ENCODE data around the gene IQCH. TPM values are rescaled to one million over a fixed set of nuclear protein-coding genes. Genes with fewer than 3 reads are reported as not detected.

The IQCH gene
- polyA plus RNA-seq, 1 donor (not counting 4 experiments of a cell fraction or from before 2014, with no cell fraction given): 2.6 TPM

DNA sequence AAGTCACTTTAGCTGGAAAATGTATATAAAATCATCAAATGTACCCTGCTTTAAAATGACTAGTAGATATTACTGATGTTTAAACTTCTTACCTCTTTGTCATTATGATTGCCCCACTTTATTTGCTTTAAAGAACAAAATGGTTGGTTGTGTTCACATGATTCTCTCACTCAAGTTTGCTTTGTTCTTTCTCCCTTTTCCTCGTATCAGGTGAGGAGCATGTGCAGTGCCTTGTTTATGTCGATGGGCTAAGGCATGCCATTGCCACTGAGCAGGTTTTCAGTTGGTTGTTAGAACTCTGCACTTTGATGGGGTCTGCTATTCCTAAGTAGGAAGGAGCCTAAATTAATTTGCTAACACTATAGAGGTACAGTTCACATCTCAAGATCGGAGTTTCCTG, 293.2 kb downstream of the IQCH start:
- FAIRE-seq (no peak), DNase-seq (ENCODE audit: low read depth, low spot score) (no peak)
- H3K9ac ChIP-seq (ENCODE audit: control insufficient read depth, extremely low read depth, insufficient read depth, low read length): no peak overlapping the region
- H2AFZ ChIP-seq (ENCODE audit: control insufficient read depth, low read length): no peak overlapping the region
- peaks cover 5% of the 10 kb centered on the region for H3K79me2 ChIP-seq (ENCODE audit: control insufficient read depth, insufficient read depth, low read length)
- peaks cover 8% of the 10 kb centered on the region for H3K4me1 ChIP-seq (ENCODE audit: control insufficient read depth, extremely low read depth, insufficient read depth, low read length)
- peaks cover 2% of the 10 kb centered on the region for H3K9me1 ChIP-seq (ENCODE audit: control insufficient read depth, extremely low read depth, insufficient read depth, low read length)
- no peak overlapping the region for H3K4me3 ChIP-seq (ENCODE audit: control insufficient read depth in 2 of 3, extremely low read depth in 1 of 3, insufficient read depth in 2 of 3, low read depth in 1 of 3, low read length in 3 of 3)
- H3K27ac ChIP-seq (ENCODE audit: control insufficient read depth, insufficient read depth, low read length): no peak overlapping the region
- no peak for TF ChIP-seq EZH2 (IDR thresholded peaks at IDR 0.05; ENCODE audit: low read length)
- H3K27me3 ChIP-seq (ENCODE audit: control insufficient read depth, extremely low read depth, insufficient read depth, low read length): no peaks in the 10 kb centered on the region
- dilution Hi-C loops (cut with MboI; ENCODE audit: extremely low pct_ligation_motif_present, low sequenced_read_pairs): no loop called here
- H3K36me3 ChIP-seq (ENCODE audit: control insufficient read depth in 2 of 2, extremely low read depth in 1 of 2, insufficient read depth in 2 of 2, low read length in 2 of 2): peaks cover 2 to 7% of the 10 kb centered on the region in 2 experiments
- no peaks in the 10 kb centered on the region for H4K20me1 ChIP-seq (ENCODE audit: control insufficient read depth, extremely low read depth, insufficient read depth, low read length)
- H3K9me3 ChIP-seq (ENCODE audit: control insufficient read depth, low read depth, low read length): no peaks in the 10 kb centered on the region
- H3K4me2 ChIP-seq (ENCODE audit: control insufficient read depth, extremely low read depth, insufficient read depth, low read depth, low read length): no peak overlapping the region

DNA sequence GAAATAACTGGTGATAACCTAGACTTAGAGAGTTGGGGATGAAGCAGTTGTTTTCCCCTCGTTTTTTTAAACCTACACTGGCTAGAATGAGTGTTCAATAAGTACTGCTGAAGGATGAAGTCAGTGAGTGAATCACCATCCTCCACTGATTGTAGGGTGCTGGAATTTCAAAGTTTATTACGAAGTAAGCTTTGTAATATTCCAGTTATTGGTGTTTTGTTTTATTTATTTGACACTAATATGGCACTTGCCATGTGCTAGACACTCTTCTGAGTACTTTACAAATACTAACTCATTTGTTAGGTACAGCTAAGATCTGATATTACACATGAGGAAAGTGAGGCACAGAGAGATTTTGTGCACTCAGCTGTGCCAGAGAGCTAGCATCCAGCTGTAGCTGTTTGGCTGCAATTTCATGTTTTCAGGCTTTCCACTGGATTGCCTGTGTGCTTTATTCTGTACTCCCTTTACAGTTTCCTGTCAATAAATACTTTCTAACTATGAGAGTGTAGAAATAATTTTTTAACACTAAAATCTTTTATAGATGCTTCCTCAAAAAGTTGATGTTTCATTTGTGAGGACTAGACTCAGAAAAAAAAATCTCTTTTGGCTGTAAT, 293.8 kb downstream of the IQCH start:
- Histone ChIP-seq H3K4me1 (ENCODE audit: control insufficient read depth, extremely low read depth, insufficient read depth, low read length) (peaks cover 6% of the 10 kb centered on the region), H2AFZ (ENCODE audit: control insufficient read depth, low read length) (no peak overlapping the region), H3K27ac (ENCODE audit: control insufficient read depth, insufficient read depth, low read length) (no peak overlapping the region), H3K27me3 (ENCODE audit: control insufficient read depth, extremely low read depth, insufficient read depth, low read length) (no peaks in the 10 kb centered on the region), H3K9ac (ENCODE audit: control insufficient read depth, extremely low read depth, insufficient read depth, low read length) (no peak overlapping the region), H4K20me1 (ENCODE audit: control insufficient read depth, extremely low read depth, insufficient read depth, low read length) (no peaks in the 10 kb centered on the region), H3K79me2 (ENCODE audit: control insufficient read depth, insufficient read depth, low read length) (peaks cover under 1% of the 10 kb centered on the region), H3K4me2 (ENCODE audit: control insufficient read depth, extremely low read depth, insufficient read depth, low read depth, low read length) (no peak overlapping the region), H3K36me3 (ENCODE audit: control insufficient read depth in 2 of 2, extremely low read depth in 1 of 2, insufficient read depth in 2 of 2, low read length in 2 of 2) (peaks cover 2 to 7% of the 10 kb centered on the region in 2 experiments), H3K9me1 (ENCODE audit: control insufficient read depth, extremely low read depth, insufficient read depth, low read length) (peaks cover 2% of the 10 kb centered on the region), H3K4me3 (ENCODE audit: control insufficient read depth in 2 of 3, extremely low read depth in 1 of 3, insufficient read depth in 2 of 3, low read depth in 1 of 3, low read length in 3 of 3) (no peak overlapping the region), H3K9me3 (ENCODE audit: control insufficient read depth, low read depth, low read length) (no peaks in the 10 kb centered on the region)
- no peak for FAIRE-seq
- no peak for DNase-seq (ENCODE audit: low read depth, low spot score)
- TF ChIP-seq EZH2 (IDR thresholded peaks at IDR 0.05; ENCODE audit: low read length): no peak
- TF ChIP-seq, protein P1, sequence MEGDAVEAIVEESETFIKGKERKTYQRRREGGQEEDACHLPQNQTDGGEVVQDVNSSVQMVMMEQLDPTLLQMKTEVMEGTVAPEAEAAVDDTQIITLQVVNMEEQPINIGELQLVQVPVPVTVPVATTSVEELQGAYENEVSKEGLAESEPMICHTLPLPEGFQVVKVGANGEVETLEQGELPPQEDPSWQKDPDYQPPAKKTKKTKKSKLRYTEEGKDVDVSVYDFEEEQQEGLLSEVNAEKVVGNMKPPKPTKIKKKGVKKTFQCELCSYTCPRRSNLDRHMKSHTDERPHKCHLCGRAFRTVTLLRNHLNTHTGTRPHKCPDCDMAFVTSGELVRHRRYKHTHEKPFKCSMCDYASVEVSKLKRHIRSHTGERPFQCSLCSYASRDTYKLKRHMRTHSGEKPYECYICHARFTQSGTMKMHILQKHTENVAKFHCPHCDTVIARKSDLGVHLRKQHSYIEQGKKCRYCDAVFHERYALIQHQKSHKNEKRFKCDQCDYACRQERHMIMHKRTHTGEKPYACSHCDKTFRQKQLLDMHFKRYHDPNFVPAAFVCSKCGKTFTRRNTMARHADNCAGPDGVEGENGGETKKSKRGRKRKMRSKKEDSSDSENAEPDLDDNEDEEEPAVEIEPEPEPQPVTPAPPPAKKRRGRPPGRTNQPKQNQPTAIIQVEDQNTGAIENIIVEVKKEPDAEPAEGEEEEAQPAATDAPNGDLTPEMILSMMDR (optimal IDR thresholded peaks at IDR 0.05 in 1 of 3, IDR thresholded peaks at IDR 0.05 in 1 of 3, conservative IDR thresholded peaks at IDR 0.05 in 1 of 3; ENCODE audit: extremely low read depth in 1 of 3, insufficient read depth in 2 of 3, low read length in 3 of 3): no peak
- dilution Hi-C loops (cut with MboI; ENCODE audit: extremely low pct_ligation_motif_present, low sequenced_read_pairs): no loop called here
